ENCODE data around the gene STX8.

Gene STX8

DNA sequence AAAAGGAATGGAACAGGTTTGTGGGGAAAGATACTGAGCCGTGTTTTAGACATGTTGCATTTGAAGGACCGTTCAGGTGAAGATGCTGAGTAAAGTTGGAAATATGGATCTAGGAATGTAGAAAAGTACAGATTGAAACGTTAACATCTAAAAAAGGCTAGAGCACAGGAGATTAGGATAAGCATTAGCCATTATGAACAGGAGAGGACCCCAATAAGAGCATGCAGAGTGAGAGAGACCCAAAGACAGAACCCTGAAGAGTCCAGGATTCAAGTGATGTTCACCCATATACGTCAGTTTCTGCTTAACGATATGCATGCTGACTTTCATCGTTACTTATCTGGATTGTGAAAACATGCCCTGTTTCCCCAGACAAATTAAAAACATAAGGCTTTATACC lies 140.5 kb downstream of the STX8 start:
- no peak for DNase-seq

DNA sequence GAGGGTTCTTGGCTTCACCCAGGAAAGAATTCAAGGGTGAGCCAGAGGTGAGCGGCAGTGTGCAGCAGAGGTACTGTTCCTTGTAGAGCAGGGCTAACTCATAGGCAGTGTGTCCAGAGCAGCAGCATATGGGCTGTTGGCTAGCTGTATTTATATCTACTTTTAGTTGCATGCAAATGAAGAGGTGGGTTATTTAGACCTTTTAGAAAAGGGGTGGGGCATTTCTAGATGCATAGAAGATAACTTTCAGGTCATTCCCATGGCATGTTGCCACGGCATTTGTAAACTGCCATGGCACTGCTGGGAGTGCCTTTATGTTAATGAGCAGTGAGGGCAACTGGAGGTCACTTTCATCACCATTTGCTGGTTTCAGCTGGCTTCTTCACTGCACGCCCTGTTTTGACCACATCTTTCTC lies 141.0 kb downstream of the STX8 start:
- no peak for DNase-seq

DNA sequence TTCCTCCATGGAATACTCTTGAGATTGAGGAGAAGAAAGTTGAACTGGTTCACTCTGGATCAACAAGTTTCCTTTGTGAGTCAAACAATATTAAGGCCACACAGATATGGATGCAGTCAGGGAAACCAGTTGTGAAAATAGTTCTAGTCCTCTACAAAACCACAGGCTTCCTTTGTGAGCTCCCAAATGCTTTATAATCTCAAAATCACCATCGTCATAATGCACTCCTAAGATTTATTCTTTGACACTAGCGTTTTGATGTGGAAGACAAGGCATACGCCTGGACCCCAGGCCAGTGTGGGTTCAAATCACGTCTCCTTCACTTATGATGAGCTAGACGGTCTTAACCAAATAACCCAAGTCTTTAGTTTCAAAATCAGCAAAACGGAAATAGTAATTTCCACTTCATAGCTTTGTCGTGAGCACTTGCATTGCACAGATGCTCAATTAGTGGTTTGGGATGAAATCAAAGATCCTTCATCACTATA lies 142.6 kb downstream of the STX8 start:
- peak in 1 of 5 donors; percentile 25 for DNase-seq

DNA sequence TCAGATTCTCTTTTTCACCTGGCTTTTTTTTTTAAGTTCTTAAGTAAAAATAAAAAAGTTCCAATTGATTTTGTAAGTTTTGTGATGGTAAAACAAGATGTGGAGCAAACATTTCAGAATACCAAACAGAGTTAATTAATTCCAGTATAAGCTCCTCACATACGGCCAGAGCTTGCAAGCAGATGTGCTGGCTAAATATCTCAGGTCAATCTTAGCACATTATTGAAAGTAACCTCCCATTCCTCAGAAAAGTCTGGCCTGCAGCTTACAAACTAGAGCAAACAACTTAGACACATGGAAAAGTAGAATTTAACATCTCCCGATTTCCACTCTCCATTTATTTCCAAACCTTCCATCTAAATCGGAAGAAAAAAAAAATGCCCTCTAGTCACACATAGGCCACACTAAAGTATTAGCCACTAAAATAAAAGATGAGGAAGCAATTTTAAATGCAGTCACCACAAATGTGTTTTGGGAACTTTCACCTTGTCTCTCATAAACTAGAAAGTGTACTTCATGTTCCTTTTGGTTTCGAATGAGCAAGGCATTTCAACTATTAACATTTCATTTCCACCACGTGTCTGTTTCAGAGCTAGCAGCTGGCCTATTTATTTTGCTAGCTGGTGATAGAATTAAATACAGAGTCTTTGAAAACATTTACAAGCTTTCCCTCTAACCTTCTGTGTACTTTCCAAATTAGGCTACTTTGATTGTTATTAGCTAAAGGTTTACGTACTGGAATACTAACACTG lies 143.3 kb downstream of the STX8 start:
- DNase-seq = no peak

DNA sequence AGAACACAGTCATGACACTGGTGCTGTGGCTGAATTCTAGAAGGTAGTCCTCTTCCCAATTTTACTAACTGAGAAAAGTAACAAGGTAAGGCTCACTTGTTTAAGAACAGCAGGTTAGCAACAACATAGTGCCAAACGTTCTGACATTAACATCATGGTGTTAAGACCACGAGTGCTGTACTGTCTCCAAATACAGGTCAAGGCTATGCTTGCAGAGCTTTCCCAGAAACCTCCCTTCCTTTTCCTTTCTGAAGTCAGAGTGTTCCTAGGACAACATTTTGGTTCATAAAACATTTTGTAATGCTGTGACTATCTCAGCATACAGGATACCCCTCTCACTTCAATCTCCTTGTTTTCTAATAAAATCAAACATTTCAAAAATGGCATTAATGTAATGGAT lies 144.0 kb downstream of the STX8 start:
- no peak for DNase-seq

DNA sequence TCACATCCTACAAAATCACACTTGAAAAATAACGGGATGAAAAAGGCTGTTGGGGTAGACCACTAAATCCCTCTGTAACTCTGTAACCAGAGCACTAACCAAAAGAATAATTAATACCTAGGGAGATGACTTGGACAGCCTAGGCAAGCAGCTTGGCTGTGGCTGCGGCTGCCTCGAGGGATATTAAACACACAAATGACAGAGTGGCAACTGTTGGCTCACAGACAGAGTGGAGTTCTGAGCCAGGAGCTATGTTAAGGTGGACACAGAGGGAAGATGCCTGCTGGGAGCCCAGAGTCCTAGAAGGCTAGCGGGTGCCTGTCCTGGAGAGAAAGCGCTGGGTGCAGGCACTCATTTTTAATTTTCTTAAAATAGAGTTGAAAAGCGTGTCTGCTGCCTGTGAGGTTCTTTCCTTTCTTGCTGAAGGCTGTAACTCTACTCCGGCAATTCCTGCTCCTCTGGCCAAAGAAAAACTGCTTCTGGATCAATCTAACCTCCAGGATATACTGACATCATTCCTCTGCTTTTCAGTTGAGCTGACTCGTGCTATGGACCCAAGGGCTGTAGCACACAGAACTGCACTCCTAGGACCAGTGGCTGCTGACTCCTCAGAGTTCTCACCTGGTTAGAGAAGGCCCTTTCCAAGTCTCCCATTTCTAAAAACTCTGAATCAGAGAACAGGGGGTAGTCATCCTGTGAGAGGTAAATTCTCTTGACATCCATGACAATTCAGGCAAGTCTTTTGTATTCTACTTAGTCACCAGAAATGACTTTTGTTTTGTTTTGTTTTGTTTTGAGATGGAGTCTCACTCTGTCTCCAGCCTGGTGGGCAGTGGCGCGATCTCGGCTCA lies 147.9 kb downstream of the STX8 start:
- DNase-seq = no peak

DNA sequence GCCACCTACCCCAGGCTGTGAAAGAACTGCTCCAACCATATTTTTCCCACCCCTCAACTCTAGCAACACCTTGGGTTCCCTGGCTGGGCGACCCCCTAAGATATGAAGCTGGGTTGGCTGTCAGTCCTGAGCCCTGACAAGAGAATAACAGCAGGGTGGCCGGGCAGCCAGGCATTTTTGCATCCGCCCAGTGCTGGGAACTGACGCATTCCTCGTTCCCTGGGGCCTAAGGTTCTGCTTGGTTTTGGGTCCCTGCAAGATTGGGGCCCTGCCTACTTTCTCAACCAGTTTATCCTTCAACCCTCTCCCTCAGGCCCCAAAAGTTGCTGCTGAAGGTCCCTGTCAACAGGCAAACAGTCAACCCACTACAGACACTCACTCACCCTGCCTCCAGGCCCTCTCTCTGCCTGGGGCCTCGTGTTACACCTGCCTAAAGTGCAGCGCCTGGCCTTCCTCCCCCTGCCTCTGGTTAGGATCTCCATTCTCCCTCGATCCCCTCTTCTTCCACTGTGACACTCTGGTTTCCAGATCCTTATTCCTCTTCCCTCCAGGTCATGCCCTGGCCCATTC lies 151.5 kb downstream of the STX8 start:
- DNase-seq = no peak

DNA sequence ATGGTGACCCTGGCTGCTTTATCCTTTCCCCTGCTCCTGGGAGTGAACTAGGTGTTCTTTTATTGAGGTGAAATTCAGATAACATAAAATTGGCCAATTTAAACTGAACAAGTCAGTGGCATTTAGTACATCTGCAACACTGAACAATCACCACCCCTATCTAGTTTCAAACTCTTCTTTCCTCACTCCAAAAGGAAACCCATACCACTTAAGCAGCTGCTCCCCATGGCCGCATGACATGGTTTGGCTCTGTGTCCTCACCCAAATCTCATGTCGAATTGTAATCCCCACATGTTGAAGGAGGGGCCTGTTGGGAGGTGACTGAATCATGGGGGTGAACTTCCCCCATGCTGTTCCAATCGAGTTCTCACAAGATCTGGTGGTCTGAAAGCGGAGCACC lies 154.1 kb downstream of the STX8 start:
- DNase-seq = no peak

DNA sequence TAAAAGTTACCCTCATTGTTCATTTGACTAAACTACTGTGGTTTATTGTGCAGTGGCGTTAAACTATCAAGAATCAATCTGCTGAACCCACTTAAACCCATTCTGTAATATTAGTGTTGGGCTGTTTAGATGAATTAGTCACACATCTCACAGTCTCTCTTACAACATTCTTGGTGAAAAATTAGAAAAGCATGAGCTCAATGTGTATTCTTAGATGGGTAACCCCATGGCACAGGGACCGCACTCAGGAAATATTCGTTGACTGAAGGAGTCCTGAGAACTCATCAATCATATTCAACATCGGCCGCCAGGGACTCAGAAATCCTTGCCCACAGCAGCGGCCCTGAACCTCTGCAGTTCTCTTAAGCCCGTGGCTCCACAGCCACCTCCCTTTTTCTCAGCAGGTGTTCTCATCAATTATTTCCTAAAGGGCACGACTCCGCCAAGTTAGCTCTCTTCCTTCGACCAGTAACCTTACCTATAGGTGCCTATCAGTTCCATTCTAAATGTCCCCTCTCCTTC lies 155.6 kb downstream of the STX8 start:
- DNase-seq = no peak

DNA sequence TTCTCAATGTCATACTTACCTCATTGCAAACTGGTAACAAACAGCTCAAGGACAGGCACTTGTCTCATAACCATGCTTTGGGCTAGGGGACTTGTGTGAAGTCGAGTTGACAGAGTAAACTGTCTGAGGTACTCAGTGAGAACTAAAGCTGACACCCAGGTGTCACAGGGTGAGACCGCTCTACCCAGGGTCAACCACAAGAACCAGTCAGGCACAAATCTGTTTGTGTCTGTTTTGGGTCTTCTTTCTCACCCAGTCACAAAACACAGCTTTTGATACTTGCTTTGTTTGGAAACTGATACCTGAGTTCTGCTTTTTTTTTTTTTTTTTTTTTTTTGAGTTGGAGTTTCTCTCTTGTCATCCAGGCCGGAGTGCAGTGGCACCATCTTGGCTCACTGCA lies 161.1 kb downstream of the STX8 start:
- DNase-seq = no peak

DNA sequence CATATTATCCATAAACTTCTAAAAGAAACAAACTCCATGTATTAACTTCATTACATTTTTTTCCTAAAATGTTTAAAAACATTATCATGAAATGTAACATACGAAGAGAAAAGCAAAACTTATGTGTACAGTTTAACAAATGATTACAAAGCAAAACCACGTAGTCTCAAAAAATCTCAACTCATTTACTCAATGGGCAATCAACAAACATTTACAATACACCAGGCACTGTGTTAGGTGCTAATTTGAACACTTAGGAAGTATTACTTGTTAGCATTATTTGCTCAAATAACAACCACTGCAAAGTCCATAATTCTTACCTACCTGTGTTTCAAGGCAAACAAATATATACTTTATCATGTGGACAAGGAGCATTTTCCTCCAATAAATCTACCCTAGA lies 164.9 kb downstream of the STX8 start:
- no peak for DNase-seq

DNA sequence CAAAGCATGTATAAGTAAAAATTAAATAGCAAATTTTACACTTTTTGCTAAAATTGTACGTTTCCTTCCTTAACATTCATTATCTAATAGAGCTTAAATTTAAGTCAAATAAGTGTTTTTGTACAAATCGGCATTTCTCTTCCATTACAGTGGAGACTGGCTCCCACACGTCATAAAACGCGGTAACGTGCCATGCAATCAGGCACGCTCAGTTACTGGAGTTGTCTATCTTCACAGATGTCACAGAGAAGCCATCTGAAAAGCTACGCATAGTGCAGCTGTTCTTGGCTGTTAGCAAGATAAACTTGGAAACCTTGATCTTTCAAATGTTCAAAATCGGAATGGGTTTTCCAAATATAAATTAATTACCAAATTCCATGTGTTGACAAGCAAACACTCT lies 165.3 kb downstream of the STX8 start:
- no peak for DNase-seq

DNA sequence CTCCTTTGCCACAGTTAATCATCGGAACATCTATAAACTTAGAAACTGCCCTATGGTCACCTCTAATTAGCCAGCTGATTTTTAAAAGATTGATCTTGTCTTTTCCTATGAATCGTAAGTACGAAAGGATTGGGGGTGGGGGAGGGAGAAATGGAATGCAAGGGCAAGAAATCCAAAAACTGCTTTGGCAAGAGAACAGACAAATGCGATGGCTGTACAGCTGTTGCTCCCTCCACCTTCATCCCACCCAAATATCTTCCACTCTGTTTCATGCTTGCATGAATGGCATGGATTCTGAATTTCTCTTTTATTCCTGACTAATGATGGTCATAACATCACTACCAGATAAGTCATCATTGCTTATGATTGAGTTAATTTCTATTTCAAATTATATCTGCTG lies 165.7 kb downstream of the STX8 start:
- no peak for DNase-seq

DNA sequence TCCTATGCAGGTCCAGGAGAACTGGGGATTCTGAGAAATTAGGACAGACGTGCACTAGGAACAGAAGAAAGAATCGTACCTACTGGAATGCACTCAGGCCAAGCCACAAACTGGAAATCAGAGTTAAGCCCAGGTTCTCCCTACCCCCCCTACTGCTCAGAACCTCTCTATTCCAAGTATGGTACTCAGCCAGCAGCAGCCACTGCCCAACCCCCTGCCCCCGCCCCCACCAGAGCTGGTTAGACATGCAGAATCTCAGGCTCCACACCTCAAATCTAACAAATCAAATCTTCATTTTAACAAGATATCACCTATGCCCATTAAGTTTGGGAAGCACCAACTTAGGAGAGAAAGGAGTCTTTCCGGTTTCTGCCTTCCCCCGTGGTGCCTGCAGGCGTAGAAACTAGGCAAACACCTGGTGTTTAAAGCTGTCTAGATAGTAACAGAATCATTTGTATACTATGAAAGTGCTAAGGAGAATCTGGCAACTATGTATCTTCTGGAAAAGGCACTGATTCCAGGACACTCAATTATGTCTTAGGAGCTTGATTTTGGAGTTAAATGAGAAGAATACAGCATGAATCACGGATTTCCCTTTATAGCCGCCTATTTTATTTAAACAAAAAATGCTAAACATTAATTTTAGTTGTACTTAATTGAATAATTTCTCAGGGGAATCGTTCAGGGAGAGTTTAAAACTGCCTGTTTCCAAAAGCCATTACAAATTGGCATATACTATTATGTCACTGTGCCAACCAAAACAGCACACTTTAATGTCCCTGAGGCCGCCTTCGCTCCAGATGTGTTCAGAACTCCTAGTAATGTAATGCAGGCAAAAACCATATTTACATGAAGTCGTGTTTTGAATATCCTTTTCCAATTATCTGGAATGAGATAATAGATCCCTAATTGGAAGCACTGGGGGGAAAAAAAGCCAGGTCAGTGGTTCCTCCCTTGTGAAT lies 166.5 kb downstream of the STX8 start:
- no peak for DNase-seq

DNA sequence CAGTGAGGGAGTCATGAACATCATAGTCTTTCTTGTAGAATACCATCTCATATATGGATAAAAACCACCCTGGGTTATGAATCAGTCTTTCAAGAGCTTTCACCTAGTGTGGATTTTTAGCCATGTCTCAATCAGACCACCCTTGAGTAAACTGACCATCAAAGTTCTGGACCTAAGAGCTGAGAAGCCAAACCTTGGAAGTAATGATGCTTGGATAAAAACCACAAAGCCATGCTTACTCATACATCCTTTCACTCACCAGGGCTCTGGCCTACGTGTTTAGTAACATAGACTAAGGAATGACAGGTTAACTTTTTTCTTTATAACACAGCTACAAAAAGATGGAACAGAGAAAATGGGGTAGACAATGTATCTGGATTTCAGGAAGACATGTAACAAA lies 167.2 kb downstream of the STX8 start:
- no peak for DNase-seq

DNA sequence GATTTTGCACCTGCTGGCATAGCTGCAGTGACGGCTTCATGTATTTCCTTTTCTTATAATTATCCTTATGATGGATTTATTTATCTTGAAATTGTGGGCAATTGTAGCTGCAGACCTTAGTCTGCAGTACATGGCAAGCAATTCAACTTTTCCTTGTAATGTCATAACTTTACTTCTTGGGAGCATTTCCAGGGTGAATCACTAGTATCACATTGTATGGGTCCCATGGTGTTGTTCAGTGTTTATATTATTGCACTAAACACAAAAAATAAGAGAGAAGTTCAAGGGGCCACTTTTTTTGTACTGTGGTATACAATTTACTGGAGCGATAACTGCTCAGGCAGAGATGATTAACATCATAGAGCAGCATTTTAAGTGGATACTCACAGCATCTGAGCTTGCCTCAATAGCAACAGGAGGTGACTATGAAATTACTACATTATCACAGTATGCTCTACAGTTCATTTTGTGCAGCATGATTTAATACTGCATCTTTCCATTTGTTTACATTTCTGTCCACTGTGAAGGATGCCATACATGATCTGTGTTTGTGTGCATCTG lies 169.5 kb downstream of the STX8 start:
- no peak for DNase-seq

DNA sequence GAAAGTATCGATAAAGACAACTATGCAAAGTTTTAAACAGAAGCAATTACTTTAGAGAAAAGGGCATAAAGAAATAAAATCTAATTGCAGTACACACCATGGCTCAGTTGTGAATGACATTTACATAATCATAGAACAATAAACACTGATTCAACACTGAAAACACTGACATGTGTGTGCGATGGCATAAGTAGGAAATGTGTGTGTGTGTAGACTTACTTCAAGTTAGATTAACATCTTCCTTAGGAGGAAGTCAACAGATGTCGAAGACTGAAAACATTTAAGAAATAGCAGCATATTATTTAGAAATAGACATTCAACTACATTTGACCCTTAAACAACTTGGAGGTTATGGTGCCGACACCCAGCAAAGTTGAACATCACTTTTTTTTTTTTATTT lies 172.4 kb downstream of the STX8 start:
- DNase-seq = no peak

DNA sequence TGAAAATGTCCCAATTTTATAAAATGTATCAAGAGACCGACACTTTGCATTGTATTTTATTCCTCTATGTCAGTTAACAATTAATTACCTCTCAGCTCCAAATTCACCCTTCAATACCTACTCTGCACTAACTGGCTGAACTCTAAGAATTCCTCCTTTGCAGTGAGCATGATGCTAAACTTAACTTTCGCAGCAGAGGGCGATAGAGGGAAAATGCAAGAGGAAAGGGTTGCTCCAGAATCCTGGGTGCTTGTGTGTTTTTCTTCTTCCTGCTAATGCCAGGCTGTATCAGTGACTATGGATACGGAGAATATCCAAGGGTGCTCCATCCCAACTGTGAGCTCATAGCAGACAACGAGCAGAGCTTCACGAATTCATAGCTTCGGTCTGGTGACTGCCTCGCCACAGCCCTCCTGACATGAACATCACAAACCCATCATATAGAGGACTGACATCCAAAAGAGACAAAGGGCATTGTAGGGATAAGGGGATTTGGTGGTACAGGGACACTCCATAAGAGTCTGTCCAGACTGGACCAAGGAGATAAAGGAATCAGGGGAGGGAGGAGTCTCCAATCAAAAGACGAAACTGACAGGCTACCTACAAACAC lies 172.9 kb downstream of the STX8 start:
- DNase-seq = peak in 2 of 5 donors; percentile 6 to 17

DNA sequence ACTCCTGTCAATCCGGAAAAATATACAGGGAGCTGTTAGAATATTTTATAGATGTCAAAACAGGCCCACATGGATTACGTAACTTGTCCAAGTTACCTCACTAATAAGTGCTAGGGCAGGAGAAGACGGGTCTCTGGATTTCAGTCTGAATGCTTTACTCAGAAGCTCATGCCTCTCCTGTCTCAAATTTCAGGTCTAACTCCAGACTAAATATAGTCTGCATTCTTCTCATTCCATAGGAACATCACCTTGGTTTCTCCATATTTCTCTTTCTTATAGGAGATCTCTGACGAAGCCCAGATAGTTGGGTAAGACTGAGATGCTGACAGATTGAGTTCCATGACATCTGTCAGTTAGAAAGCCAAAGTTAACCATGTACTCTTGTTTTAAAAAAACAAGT lies 174.2 kb downstream of the STX8 start:
- DNase-seq = no peak

DNA sequence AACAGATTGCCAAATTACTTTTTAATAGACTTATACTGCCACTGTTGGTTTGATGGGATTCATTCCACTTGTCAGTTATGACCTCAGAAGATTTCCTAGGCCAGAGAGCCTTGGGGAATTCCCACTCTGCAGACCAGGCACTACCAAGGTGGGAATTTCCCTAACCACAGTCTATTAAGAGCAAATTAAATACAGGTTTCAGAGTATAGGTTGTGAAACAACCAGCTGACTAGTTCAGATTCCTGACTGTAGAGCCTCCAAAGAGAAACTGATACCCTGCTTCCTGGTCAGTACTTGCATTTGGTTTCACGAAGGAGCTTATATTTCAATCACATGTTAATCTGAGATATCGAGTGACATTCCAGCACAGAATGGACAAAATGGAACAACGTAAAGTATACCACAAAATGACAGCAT lies 186.5 kb downstream of the STX8 start:
- DNase-seq = peak in 1 of 5 donors; percentile 20

DNA sequence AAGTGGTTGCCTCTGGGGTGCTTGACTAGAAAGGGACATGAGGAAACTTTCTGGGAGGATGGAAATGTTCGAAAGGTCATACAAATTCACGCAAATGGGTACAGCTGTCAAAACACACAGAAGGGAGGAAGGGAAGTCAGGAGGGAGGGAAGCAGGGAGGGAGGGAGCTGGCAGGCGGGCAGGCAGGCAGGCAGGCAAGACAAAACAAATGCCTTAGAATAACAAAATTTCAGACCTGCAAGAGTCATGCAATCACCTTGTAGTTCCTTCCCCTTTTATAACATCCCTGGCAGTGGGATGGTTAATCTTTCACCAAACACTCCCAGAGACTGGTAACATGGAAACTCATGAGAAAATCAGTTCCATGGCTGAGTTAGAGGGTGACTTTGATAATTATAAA lies 189.2 kb downstream of the STX8 start:
- no peak for DNase-seq
